ENCODE measurements around the gene TRIM59. TPM values are rescaled to one million over a fixed set of nuclear protein-coding genes. Genes with fewer than 3 reads are reported as not detected.
A peak's percentile ranks its signal among the peaks of the same experiment; 100 is the strongest.

Gene TRIM59
- total RNA-seq, 1 donor, result 22.1 TPM

DNA sequence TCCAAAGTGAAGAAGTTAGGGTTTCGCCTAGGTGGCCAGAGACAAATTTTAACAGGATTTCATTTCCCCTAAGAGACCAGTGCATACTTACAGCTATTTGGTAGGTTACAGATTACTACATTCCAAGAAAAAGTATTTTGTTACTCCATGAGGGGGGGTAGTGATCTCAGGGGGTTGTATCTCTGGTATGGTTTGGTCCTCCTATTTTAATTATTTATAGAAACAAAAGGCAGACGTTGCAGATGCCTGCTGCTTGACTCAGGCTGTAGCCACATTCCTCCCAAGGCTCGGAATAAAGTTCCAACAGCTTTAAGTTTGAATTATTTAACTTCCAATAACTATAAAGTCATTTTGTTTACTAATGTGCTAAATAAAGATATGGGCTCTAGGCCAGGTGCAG lies 1.3 kb upstream of the TRIM59 start:
- H3K4me3 ChIP-seq (ENCODE audit: insufficient read depth, low read length), result peak overlapping the region; percentile 75
- DNase-seq (ENCODE audit: insufficient read length, low spot score, missing footprints), result peak; percentile 92

DNA sequence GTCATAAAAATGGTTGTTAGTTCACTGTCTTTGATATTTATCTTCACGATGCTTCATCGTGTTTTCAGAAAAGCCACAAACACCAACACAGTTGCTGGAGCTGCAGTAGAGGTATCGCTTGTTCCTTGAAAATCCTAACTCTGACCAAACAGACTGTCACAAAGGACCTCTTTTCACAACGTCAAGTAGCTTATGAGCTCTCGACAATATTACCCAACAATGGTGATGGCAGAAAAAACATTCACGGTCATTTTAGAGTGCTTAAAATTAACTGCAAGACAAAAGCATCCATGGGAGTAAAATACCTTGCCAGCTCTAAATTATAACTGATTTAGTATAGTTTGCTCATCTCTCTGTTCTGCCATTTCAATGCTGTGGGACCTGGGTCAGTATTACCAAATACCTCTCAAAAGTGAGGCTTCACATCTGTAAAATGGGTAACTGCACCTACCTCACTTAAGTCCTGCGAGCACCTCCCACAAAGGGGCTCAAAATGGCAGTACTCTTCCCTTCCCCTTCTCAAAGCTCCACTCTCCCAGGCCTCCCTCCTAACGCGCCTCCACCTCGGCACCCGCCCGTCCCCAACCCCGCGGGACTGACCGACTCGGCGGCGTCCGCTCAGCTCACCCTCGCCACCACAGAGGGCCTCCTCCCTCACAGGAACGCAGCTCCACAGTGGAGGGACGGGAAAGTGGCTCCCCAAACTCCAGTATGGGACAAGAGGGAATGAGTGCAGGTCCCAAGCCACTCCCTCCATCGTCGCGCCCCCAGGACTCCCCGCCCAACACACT lies 546 bp downstream of the TRIM59 start:
- H3K27me3 ChIP-seq (ENCODE audit: insufficient read depth, low read length), result no peaks in the 10 kb centered on the region
- H3K27ac ChIP-seq (ENCODE audit: low read depth, low read length), result peak overlapping the region; percentile 89
- H3K4me3 ChIP-seq (ENCODE audit: insufficient read depth, low read length), result peak overlapping the region; percentile 75
- TF ChIP-seq, protein P1, sequence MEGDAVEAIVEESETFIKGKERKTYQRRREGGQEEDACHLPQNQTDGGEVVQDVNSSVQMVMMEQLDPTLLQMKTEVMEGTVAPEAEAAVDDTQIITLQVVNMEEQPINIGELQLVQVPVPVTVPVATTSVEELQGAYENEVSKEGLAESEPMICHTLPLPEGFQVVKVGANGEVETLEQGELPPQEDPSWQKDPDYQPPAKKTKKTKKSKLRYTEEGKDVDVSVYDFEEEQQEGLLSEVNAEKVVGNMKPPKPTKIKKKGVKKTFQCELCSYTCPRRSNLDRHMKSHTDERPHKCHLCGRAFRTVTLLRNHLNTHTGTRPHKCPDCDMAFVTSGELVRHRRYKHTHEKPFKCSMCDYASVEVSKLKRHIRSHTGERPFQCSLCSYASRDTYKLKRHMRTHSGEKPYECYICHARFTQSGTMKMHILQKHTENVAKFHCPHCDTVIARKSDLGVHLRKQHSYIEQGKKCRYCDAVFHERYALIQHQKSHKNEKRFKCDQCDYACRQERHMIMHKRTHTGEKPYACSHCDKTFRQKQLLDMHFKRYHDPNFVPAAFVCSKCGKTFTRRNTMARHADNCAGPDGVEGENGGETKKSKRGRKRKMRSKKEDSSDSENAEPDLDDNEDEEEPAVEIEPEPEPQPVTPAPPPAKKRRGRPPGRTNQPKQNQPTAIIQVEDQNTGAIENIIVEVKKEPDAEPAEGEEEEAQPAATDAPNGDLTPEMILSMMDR (IDR thresholded peaks at IDR 0.05; ENCODE audit: extremely low read depth, low read depth, low read length), result no peak
- H4K20me1 ChIP-seq (ENCODE audit: insufficient read depth, low read length), result no peaks in the 10 kb centered on the region
- peaks cover 16% of the 10 kb centered on the region for H3K36me3 ChIP-seq (ENCODE audit: insufficient read depth, low read length)
- peaks cover 37% of the 10 kb centered on the region for H3K4me1 ChIP-seq (ENCODE audit: insufficient read depth, low read length)
- no peak for DNase-seq (ENCODE audit: insufficient read length, low spot score, missing footprints)
- peak overlapping the region; percentile 97 for H2AFZ ChIP-seq (ENCODE audit: low read length)
- no peaks in the 10 kb centered on the region for H3K9me3 ChIP-seq (ENCODE audit: low read depth, low read length)
- peaks cover 54% of the 10 kb centered on the region for H3K79me2 ChIP-seq (ENCODE audit: insufficient read depth, low read length)
- H3K4me2 ChIP-seq (ENCODE audit: insufficient read depth, low read length), result peak overlapping the region; percentile 86

More for the DNA sequence above, 1.3 kb upstream of the TRIM59 start:
- H4K20me1 ChIP-seq (ENCODE audit: insufficient read depth, low read length), result no peaks in the 10 kb centered on the region
- peak overlapping the region; percentile 89 for H3K27ac ChIP-seq (ENCODE audit: low read depth, low read length)
- peaks cover 7% of the 10 kb centered on the region for H3K36me3 ChIP-seq (ENCODE audit: insufficient read depth, low read length)
- no peaks in the 10 kb centered on the region for H3K9me3 ChIP-seq (ENCODE audit: low read depth, low read length)
- peak overlapping the region; percentile 97 for H2AFZ ChIP-seq (ENCODE audit: low read length)
- TF ChIP-seq, protein P1 (IDR thresholded peaks at IDR 0.05; ENCODE audit: extremely low read depth, low read depth, low read length), result no peak
- peaks cover 37% of the 10 kb centered on the region for H3K79me2 ChIP-seq (ENCODE audit: insufficient read depth, low read length)
- H3K4me1 ChIP-seq (ENCODE audit: insufficient read depth, low read length), result peaks cover 34% of the 10 kb centered on the region
- H3K27me3 ChIP-seq (ENCODE audit: insufficient read depth, low read length), result no peaks in the 10 kb centered on the region
- peak overlapping the region; percentile 86 for H3K4me2 ChIP-seq (ENCODE audit: insufficient read depth, low read length)

DNA sequence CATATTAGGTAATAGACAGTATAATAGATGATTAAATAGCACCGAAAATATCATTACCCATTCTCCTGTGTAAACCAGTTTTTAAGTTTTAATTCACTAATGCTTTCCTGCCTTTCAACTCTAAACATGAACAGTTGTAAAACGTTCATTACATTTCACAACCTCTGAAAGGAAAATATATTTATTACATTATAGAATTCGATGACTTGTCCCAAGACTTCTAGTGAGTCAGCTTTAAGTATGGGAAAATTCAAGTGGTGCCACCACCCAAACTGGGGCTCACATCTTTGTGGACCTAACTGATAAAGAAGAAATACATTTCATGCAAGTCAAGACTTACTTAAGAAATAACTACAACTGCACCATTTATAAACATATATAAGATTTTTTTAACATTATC lies 2.0 kb downstream of the TRIM59 start:
- H3K27ac ChIP-seq (ENCODE audit: low read depth, low read length), result peak overlapping the region; percentile 89

More for the DNA sequence above, 2.0 kb downstream of the TRIM59 start:
- Histone ChIP-seq H3K9me3 (ENCODE audit: low read depth, low read length) (no peaks in the 10 kb centered on the region), H3K4me3 (ENCODE audit: insufficient read depth, low read length) (peak overlapping the region; percentile 75), H3K4me2 (ENCODE audit: insufficient read depth, low read length) (peak overlapping the region; percentile 86), H3K79me2 (ENCODE audit: insufficient read depth, low read length) (peaks cover 68% of the 10 kb centered on the region), H3K27me3 (ENCODE audit: insufficient read depth, low read length) (no peaks in the 10 kb centered on the region), H3K36me3 (ENCODE audit: insufficient read depth, low read length) (peaks cover 16% of the 10 kb centered on the region), H3K4me1 (ENCODE audit: insufficient read depth, low read length) (peaks cover 37% of the 10 kb centered on the region), H4K20me1 (ENCODE audit: insufficient read depth, low read length) (no peaks in the 10 kb centered on the region), H2AFZ (ENCODE audit: low read length) (no peak overlapping the region)
- DNase-seq (ENCODE audit: insufficient read length, low spot score, missing footprints), result peak; percentile 79
- TF ChIP-seq, protein P1 (IDR thresholded peaks at IDR 0.05; ENCODE audit: extremely low read depth, low read depth, low read length), result no peak
